Measurements from ENCODE around the gene ZNF549.

ZNF549 gene

GRCh38 chr19:57557659-57558058, 30.5 kb downstream of the ZNF549 start:
- Mint-ChIP-seq H3K36me3 (ENCODE audit: low read depth) (peaks cover 52% of the 10 kb centered on the region), H3K27ac (no peak overlapping the region), H3K27me3 (ENCODE audit: low read depth) (no peaks in the 10 kb centered on the region), H3K4me3 (peak overlapping the region; percentile 99), H3K9me3 (peaks cover 58% of the 10 kb centered on the region), H3K4me1 (ENCODE audit: low read depth) (peaks cover 28% of the 10 kb centered on the region)

DNA sequence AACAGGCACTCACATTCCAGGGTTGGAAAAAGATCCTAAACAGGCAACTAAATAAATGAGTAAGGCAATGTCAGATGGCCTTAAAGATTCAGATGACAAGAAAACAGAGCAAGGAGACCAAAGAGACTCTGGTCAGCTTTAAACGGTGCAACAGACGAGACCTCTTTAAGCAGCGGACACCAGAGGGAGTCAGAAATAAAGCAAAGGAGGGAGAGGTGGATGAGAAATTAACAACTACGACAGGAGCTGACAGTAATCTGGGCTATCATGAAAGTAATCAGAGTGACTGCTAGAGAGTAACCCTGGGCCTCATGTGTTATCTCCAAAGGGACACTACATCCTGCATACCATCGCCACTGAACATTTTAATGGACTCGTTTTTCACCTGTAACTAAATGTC, 31.4 kb downstream of the ZNF549 start:
- Mint-ChIP-seq H3K9me3 (peaks cover 60% of the 10 kb centered on the region), H3K36me3 (ENCODE audit: low read depth) (peaks cover 43% of the 10 kb centered on the region), H3K4me1 (ENCODE audit: low read depth) (peaks cover 28% of the 10 kb centered on the region), H3K27me3 (ENCODE audit: low read depth) (no peaks in the 10 kb centered on the region), H3K4me3 (peak overlapping the region; percentile 99), H3K27ac (peak overlapping the region; percentile 95)

GRCh38 chr19:57559008-57559403, 31.9 kb downstream of the ZNF549 start:
- Mint-ChIP-seq H3K36me3 (ENCODE audit: low read depth) (peaks cover 39% of the 10 kb centered on the region), H3K27ac (peak overlapping the region; percentile 95), H3K4me3 (peak overlapping the region; percentile 99), H3K27me3 (ENCODE audit: low read depth) (no peaks in the 10 kb centered on the region), H3K9me3 (peaks cover 59% of the 10 kb centered on the region), H3K4me1 (ENCODE audit: low read depth) (peaks cover 28% of the 10 kb centered on the region)

DNA sequence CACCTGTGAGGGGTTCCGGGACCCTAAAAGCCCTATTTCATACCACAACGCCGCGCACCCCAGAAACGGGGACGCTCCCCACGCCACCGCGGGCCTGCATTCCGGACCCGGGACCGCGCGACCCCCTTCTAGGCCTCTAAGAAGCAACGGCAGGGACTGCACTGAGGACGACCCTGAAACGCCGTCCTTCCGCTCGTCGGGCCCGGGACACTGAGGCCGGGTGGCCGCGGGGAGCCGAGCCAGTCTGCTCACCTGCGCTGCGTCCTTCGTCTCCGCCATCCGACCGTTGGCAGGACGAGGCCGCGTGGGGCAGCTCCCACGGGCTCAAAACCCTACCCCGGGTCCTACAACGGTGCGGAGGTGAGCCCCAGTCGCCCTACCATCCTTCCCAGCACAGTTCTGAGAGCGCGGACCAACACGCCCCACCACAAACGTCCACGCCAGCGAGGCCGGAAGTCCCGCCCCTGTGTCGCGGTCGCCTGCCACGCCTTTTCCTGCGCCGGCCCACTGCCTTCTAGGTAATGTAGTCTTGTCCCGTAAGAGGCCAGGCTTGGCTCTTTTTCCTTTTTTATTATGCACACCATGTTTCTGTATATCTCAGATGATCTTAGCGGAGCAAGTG, 32.4 kb downstream of the ZNF549 start, which contains the start of gene ZNF550:
TSS of gene ZNF550 (minus strand) at position 460 of the 622 bp plus-strand sequence. CDS start at position 279, 181 bp downstream.
- peaks cover 28% of the 10 kb centered on the region for H3K4me1 Mint-ChIP-seq (ENCODE audit: low read depth)

GRCh38 chr19:57560049-57560491, 32.9 kb downstream of the ZNF549 start:
- Mint-ChIP-seq H3K9me3 (peaks cover 56% of the 10 kb centered on the region), H3K4me3 (peak overlapping the region; percentile 99)

More for the DNA sequence above, 32.4 kb downstream of the ZNF549 start, which contains the start of gene ZNF550:
- H3K27ac Mint-ChIP-seq, result peak within 1 kb of the TSS; percentile 95
- H3K4me3 Mint-ChIP-seq, result peak within 1 kb of the TSS; percentile 99
- peaks cover 34% of the 10 kb centered on the region for H3K36me3 Mint-ChIP-seq (ENCODE audit: low read depth)
- peaks cover 56% of the 10 kb centered on the region for H3K9me3 Mint-ChIP-seq
- H3K27me3 Mint-ChIP-seq (ENCODE audit: low read depth), result no peaks in the 10 kb centered on the region

GRCh38 chr19:57563547-57563946, 36.4 kb downstream of the ZNF549 start:
- H3K36me3 Mint-ChIP-seq (ENCODE audit: low read depth), result peaks cover 14% of the 10 kb centered on the region
- H3K27me3 Mint-ChIP-seq (ENCODE audit: low read depth), result no peaks in the 10 kb centered on the region
- H3K4me1 Mint-ChIP-seq (ENCODE audit: low read depth), result peaks cover 16% of the 10 kb centered on the region
- H3K4me3 Mint-ChIP-seq, result no peak overlapping the region
- peaks cover 75% of the 10 kb centered on the region for H3K9me3 Mint-ChIP-seq
- H3K27ac Mint-ChIP-seq, result no peak overlapping the region

More at GRCh38 chr19:57560049-57560491, 32.9 kb downstream of the ZNF549 start:
- peak overlapping the region; percentile 90 for H3K27ac Mint-ChIP-seq
- H3K27me3 Mint-ChIP-seq (ENCODE audit: low read depth), result no peaks in the 10 kb centered on the region
- peaks cover 30% of the 10 kb centered on the region for H3K36me3 Mint-ChIP-seq (ENCODE audit: low read depth)
- peaks cover 28% of the 10 kb centered on the region for H3K4me1 Mint-ChIP-seq (ENCODE audit: low read depth)

DNA sequence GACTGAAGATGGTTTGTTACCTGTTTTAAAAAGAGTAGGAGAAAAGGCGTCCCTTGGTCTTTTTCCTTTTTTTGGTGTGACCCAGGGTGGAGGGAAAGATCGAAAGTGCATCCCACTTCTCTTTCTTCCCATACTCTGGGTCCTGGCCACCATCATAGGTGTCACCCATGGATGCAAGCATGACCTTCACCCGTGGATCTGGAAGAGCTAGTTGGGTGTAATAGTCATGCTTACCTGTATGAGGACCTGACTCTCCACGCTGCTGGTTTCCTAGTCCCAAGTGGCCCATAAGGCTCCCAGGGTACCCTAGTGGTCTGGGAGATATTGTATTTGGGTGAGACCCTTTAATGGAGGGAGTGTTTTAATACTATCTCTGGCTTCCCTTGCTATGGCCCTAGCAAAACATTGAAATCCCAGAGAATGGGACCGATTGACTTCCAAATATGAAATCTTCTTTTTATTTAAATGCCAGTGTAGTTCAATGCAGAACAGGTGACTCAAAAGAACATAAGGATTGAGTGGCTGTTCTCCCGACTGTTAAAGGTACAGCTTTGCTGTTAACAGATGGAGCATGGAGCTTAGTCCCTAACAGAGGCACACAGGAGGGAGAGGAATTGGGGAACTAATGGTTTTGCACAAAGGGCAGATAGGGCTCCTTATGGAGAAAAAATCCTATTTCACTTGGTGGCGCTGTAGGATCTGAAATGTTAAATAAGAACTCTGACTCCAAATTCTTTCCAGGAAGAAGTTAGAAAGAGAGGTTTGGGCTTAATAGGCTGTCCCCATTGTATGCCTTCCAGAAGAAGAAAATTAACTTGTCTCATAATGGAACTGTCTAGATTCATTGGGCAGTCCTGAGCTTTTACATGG, 39.5 kb downstream of the ZNF549 start:
- peaks cover 11% of the 10 kb centered on the region for H3K36me3 Mint-ChIP-seq (ENCODE audit: low read depth)
- H3K9me3 Mint-ChIP-seq, result peaks cover 80% of the 10 kb centered on the region
- no peak overlapping the region for H3K4me3 Mint-ChIP-seq
- no peak overlapping the region for H3K27ac Mint-ChIP-seq
- no peaks in the 10 kb centered on the region for H3K27me3 Mint-ChIP-seq (ENCODE audit: low read depth)
- H3K4me1 Mint-ChIP-seq (ENCODE audit: low read depth), result no peaks in the 10 kb centered on the region

- Mint-ChIP-seq H3K27me3 (ENCODE audit: low read depth) (no peaks in the 10 kb centered on the region), H3K9me3 (peaks cover 92% of the 10 kb centered on the region), H3K27ac (no peak overlapping the region), H3K4me1 (ENCODE audit: low read depth) (no peaks in the 10 kb centered on the region), H3K4me3 (no peak overlapping the region), H3K36me3 (ENCODE audit: low read depth) (peaks cover 47% of the 10 kb centered on the region)
Measured at GRCh38 chr19:57570707-57571106, 43.6 kb downstream of the ZNF549 start.

DNA sequence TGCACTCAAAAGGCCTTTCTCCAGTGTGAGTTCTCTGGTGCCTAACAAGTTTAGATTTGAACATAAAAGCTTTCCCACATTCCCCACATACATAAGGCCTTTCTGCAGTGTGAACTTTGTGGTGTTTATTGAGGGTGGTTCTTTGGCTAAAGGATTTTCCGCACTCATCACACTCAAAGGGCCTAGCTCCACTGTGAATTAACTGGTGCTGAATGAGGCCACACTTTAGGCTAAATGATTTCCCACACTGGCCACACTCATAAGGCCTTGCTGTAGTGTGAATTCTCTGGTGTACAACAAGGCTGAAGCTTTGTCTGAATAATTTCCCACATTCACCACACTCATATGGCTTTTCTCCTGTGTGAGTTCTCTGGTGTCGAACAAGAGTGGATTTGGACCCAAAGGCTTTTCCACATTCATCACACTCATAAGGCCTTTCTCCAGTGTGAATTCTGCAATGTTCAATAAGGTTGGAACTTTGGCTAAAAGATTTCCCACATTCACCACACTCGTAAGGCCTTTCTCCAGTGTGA, 45.3 kb downstream of the ZNF549 start:
- Mint-ChIP-seq H3K27me3 (ENCODE audit: low read depth) (no peaks in the 10 kb centered on the region), H3K27ac (no peak overlapping the region), H3K4me1 (ENCODE audit: low read depth) (peaks cover 3% of the 10 kb centered on the region), H3K4me3 (no peak overlapping the region), H3K9me3 (peaks cover 92% of the 10 kb centered on the region), H3K36me3 (ENCODE audit: low read depth) (peaks cover 62% of the 10 kb centered on the region)

DNA sequence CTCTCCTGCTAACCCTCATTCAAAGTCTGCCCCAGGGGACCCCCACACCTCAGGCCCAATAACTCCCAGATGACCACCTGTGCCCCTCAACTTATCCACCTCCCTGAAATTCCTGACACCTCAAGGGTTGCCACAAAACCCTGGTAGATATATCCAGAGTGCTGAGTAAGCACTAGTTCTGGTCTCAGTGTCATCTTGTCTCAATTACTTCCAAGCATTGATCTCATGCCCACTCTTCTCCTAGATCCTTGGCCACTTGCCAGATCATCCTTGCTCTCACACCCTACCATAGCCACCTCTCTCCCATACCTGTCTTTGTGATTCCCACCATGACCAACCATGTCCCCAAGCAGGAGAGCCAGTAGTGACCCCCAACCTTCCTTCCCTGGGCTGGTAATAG, 49.5 kb downstream of the ZNF549 start:
- no peak overlapping the region for H3K4me3 Mint-ChIP-seq

GRCh38 chr19:57578487-57579205, 51.5 kb downstream of the ZNF549 start, which contains the start of gene ZNF416:
Gene ZNF416, minus strand, starts transcription at chr19:57578911. Its CDS starts 207 bp downstream, at chr19:57578704.
- H3K27ac Mint-ChIP-seq, result peak within 1 kb of the TSS; percentile 81
- H3K4me3 Mint-ChIP-seq, result peak within 1 kb of the TSS; percentile 77
- H3K36me3 Mint-ChIP-seq (ENCODE audit: low read depth), result peaks cover 56% of the 10 kb centered on the region
- H3K9me3 Mint-ChIP-seq, result peaks cover 73% of the 10 kb centered on the region
- H3K4me1 Mint-ChIP-seq (ENCODE audit: low read depth), result peaks cover 15% of the 10 kb centered on the region
- H3K27me3 Mint-ChIP-seq (ENCODE audit: low read depth), result no peaks in the 10 kb centered on the region

More for the DNA sequence above, 49.5 kb downstream of the ZNF549 start:
- no peaks in the 10 kb centered on the region for H3K27me3 Mint-ChIP-seq (ENCODE audit: low read depth)
- peaks cover 86% of the 10 kb centered on the region for H3K9me3 Mint-ChIP-seq
- peaks cover 14% of the 10 kb centered on the region for H3K4me1 Mint-ChIP-seq (ENCODE audit: low read depth)
- peak overlapping the region; percentile 16 for H3K27ac Mint-ChIP-seq
- peaks cover 69% of the 10 kb centered on the region for H3K36me3 Mint-ChIP-seq (ENCODE audit: low read depth)

DNA sequence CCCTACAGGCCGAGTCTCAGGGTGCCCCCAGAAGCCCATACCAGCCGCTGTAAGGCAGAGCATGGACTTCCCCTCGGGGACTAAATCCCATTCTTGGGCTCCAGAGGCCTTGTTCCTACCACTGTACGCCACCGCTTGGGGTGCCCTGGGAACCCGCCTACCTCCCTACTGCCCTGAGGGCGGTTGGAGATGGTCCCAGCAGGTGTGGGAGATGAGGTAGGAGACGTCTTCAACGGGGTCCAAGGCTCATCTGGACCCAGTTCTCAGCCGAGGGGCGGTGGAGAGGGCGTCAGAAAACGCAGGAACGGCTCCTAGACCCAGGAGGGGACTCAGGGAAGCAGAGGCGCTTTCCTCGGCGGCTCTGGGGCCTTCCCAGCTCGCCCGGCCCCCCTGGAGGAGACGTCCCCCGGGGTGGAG, 56.0 kb downstream of the ZNF549 start:
- Mint-ChIP-seq H3K36me3 (ENCODE audit: low read depth) (peaks cover 43% of the 10 kb centered on the region), H3K4me3 (no peak overlapping the region), H3K9me3 (peaks cover 67% of the 10 kb centered on the region), H3K27ac (no peak overlapping the region), H3K4me1 (ENCODE audit: low read depth) (peaks cover 9% of the 10 kb centered on the region), H3K27me3 (ENCODE audit: low read depth) (no peaks in the 10 kb centered on the region)

DNA sequence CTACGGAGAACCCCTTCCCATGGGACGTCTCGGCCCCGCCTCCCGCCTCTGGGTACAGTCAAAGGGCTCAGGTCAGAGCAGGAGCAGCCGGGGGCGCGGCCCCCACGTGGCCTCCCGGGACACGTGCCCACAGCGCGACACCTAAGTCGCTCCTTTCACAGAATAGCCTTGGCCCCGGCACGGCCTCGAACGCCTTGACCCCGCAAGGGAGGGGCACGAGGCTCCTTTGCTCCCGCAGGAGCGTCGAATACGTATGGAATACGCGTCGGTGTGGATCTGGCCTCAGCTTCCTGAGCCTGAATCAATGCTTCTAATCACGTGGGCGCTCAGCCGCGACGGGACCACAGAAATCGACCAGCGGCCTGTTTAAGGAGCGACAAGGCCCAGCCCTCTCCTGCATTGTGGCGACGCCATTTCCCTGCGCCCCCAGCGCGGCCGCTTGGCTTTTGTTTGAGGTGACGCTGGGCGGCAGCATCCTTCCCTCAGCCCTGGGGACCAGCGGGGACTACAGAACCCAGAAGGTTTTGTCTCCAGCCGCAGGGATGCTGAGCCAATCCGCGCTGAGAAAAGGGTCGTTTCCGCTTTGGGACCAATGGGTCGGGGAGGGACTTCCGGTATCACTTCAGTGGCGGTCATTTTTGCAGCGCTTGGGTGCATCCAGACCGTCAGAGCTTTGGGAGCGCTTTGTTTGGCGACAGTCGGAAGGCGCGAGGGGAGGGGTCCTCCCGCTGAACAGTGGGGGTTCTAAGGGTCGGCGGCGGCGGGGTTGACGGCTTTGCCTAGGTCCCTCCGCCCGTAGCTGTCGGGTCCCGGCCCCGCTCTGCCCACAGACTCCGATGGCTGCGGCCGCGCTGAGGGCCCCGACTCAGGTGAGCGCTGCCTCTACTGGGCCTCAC, 56.6 kb downstream of the ZNF549 start, which contains the start of gene ZIK1:
TSS of gene ZIK1 (plus strand) at position 625 of the 896 bp plus-strand sequence. CDS start at position 837, 212 bp downstream.
- H3K9me3 Mint-ChIP-seq, result peaks cover 71% of the 10 kb centered on the region
- H3K27ac Mint-ChIP-seq, result peak within 1 kb of the TSS; percentile 78
- H3K4me3 Mint-ChIP-seq, result peak within 1 kb of the TSS; percentile 97
- H3K36me3 Mint-ChIP-seq (ENCODE audit: low read depth), result peaks cover 45% of the 10 kb centered on the region
- H3K4me1 Mint-ChIP-seq (ENCODE audit: low read depth), result peaks cover 8% of the 10 kb centered on the region
- no peaks in the 10 kb centered on the region for H3K27me3 Mint-ChIP-seq (ENCODE audit: low read depth)
